Heart right ventricle (tissue), 16 donors: ENCODE measurements around the gene IFI44L. TPM values are rescaled to one million over a fixed set of nuclear protein-coding genes. Genes with fewer than 3 reads are reported as not detected.

Experiments used
- ATAC-seq, 8 donors: fragments of 200-7000 bp; cut with Tn5 transposase; one replicate each; pipeline ENCODE4 v1.9.1; 2020; ENCODE audit warnings: mild to moderate bottlenecking in 8 of 8, moderate library complexity in 8 of 8, moderate number of reproducible peaks in 1 of 8
- DNase-seq, 2 donors: peaks; one replicate each; pipeline ENCODE4 v3.0.0-alpha.2; 2020
- H3K27ac ChIP-seq, 10 donors: fragments of 200-600 bp; sonication (generic) in 2 of 10; one replicate each; pipeline versions ENCODE4 v1.5.0 to v1.8.0; 2020 to 2022; ENCODE audit warnings: mild to moderate bottlenecking in 3 of 10
- H3K27me3 ChIP-seq, 7 donors: fragments of 200-600 bp; one replicate each; pipeline ENCODE4 v1.8.0; 2021 to 2022; ENCODE audit warnings: mild to moderate bottlenecking in 2 of 7
- H3K36me3 ChIP-seq, 9 donors: fragments of 200-600 bp; sonication (generic) in 1 of 9; one replicate each; pipeline versions ENCODE4 v1.5.0 to v1.8.0; 2020 to 2022; ENCODE audit warnings: mild to moderate bottlenecking in 2 of 9
- H3K4me1 ChIP-seq, 9 donors: fragments of 200-600 bp; sonication (generic) in 1 of 9; one replicate each; pipeline versions ENCODE4 v1.5.0 to v1.8.0; 2020 to 2022; ENCODE audit warnings: mild to moderate bottlenecking in 4 of 9
- H3K4me3 ChIP-seq, 10 donors: fragments of 200-600 bp; sonication (generic) in 2 of 10; one replicate each; pipeline versions ENCODE4 v1.5.0 to v1.8.0; 2020 to 2022; ENCODE audit warnings: mild to moderate bottlenecking in 7 of 10, moderate library complexity in 2 of 10
- H3K9me3 ChIP-seq, 11 donors: fragments of 200-600 bp in 10 of 11; sonication (generic) in 2 of 11; one replicate each; pipeline versions ENCODE4 v1.5.0 to v1.8.0; 2013 to 2022; ENCODE audit warnings: mild to moderate bottlenecking in 2 of 11, control low read depth in 1 of 11, moderate library complexity in 1 of 11
- CTCF ChIP-seq, 9 donors: fragments of 200-600 bp; sonication (generic) in 2 of 9; IDR thresholded peaks; one replicate each; pipeline versions ENCODE4 v1.5.0 to v1.8.0; 2021 to 2022; ENCODE audit warnings: antibody characterized with exemption in 9 of 9, mild to moderate bottlenecking in 5 of 9, moderate library complexity in 1 of 9
- WGBS, 2 donors: extraction: QIAGEN DNeasy Blood & Tissue Kit; methylation state at CpG; one replicate each; pipeline ENCODE4 v1.1.7; 2013; ENCODE audit warnings: inconsistent platforms in 1 of 2; 5-methylcytosine and 5-hydroxymethylcytosine counted together
- intact Hi-C, 10 donors: fragments of 100-400 bp; cut with DNase I; formaldehyde crosslinking; loops; one replicate each; pipeline versions ENCODE4 v1.11.1 to v1.14.2; 2022
- long read RNA-seq, 3 donors: library from polyadenylated mRNA; unstranded; transcript quantifications; one replicate each; pipeline ENCODE4 v2.0.0, GENCODE V29; 2020 to 2021
- polyA plus RNA-seq, 2 donors: library from polyadenylated mRNA; stranded (reverse); fragments of 200-250 nt; gene quantifications; one replicate each; pipeline ENCODE4 v1.2.3, GENCODE V29; 2013
- total RNA-seq, 10 donors: library from RNA; stranded (reverse); fragmentation: NEBNext Ultra II Directional in 3 of 10; extraction: Animal tissue kit (Norgen Biotek cat#: 25700) in 3 of 10; gene quantifications; one replicate each; pipeline versions ENCODE4 v1.2.1 to v1.2.4, GENCODE V29; 2021 to 2023
- donor health status: Arrhythmogenic right ventricular cardiomyopathy.
- donor health status: ischemic (EF 13 %, LVEDD 7.1; RV severe dilation, severe dysfunction).
- donor health status: healthy with polysubstance abuse.
- donor health status: DM: no; HTN: yes; CAD: no.
- donor health status: DM: no; HTN: no; CAD: no.
- donor health status: ischemic (EF 25% LVEDD 6.9; RV normal size, moderate dysfunction).
- donor health status: ischemic (EF 25% LVEDD 5.7; RV mildly dilated, moderate dysfunction).
- donor health status: healthy.
- donor health status: DM: yes; HTN: yes; CAD: no.
- donor health status: Ischemic cardiomyopathy.
- donor health status: ischemic (EF 35%, LVEDD 5.7; RV mildly dilated, moderate dysfunction).
- donor health status: nonischemic (EF 11% LVEDD 7.7; RV severe dilation, severe dysfunction).
- donor health status: DM: yes; HTN: yes; CAD: no.
- donor health status: PGD.
- donor health status: ischemic (EF 29% LVEDD 5.4; RV normal size, mild dysfunction).
- donor health status: nonischemic (EF 23%, LVEDD 6.1; RV moderate dilation, normal function).

Gene IFI44L
- total RNA-seq (10 to 100 TPM in 6 of 10 donors, 1 to 10 TPM in 4; 8.1 to 47.7 (median 13.6) TPM), polyA plus RNA-seq (1 to 10 TPM; 3.0 to 7.6 TPM)
- long read RNA-seq, donor 1, full-length matches to known transcripts = 1 of 4 reads
- long read RNA-seq, donor 1, partial matches to known transcripts = 1 of 4 reads
- long read RNA-seq, donor 1, other reads (novel, unspliced or antisense) = 2 of 4 reads
- long read RNA-seq, donor 2, partial matches to known transcripts = 0 of 6 reads
- long read RNA-seq, donor 2, other reads (novel, unspliced or antisense) = 6 of 6 reads
- long read RNA-seq, donor 3, full-length matches to known transcripts = 18 of 24 reads
- long read RNA-seq, donor 3, partial matches to known transcripts = 0 of 24 reads
- long read RNA-seq, donor 3, other reads (novel, unspliced or antisense) = 6 of 24 reads

- peak within 1 kb of the TSS; percentile 7 to 65 (median 53) for H3K4me3 ChIP-seq
- H3K27me3 ChIP-seq = no peaks in the 10 kb centered on the region
- peaks cover 0 to 55% (median 27%) of the 10 kb centered on the region in 9 donors for H3K4me1 ChIP-seq
- H3K9me3 ChIP-seq = no peaks in the 10 kb centered on the region
- H3K36me3 ChIP-seq = no peaks in the 10 kb centered on the region
- H3K27ac ChIP-seq = peak within 1 kb of the TSS; percentile 49 to 89 (median 84)
- intact Hi-C loops = loop anchor here in 8 of 10 donors (2.0 to 10.0 kb wide), 7 partner anchors 31 to 485 kb away; no protein-coding TSS in a partner anchor
- no peak for TF ChIP-seq CTCF (IDR thresholded peaks at IDR 0.05)
- ATAC-seq (peak in 6 of 8 donors; percentile 31 to 72 (median 47)), DNase-seq (peak; percentile 18 to 57)
- WGBS, 2 donors = 32 to 46% methylated on average over 9 of the region's 9 CpGs
Measured at GRCh38 chr1:78619803-78620579, at the start of gene IFI44L. TSS of gene IFI44L (plus strand) at chr1:78620448. CDS start at chr1:78627916, 7,468 bp downstream.

- no peaks in the 10 kb centered on the region for H3K4me1 ChIP-seq
- H3K27ac ChIP-seq = no peak overlapping the region
- no peak for TF ChIP-seq CTCF (IDR thresholded peaks at IDR 0.05)
- no peak overlapping the region for H3K4me3 ChIP-seq
- no peaks in the 10 kb centered on the region for H3K9me3 ChIP-seq
- ATAC-seq (no peak), DNase-seq (no peak)
- no peaks in the 10 kb centered on the region for H3K27me3 ChIP-seq
- H3K36me3 ChIP-seq = no peaks in the 10 kb centered on the region
- WGBS, 2 donors = 45 to 52% methylated on average over 2 of the region's 2 CpGs
- intact Hi-C loops = no loop called here
Measured at GRCh38 chr1:78570539-78570938, 49.7 kb upstream of the IFI44L start.

- ATAC-seq (peak in 1 of 8 donors; percentile 22), DNase-seq (no peak)
- intact Hi-C loops = no loop called here
- H3K27me3 ChIP-seq = no peaks in the 10 kb centered on the region
- H3K4me3 ChIP-seq = no peak overlapping the region
- WGBS, 2 donors = 45 to 51% methylated on average over 9 of the region's 9 CpGs
- no peaks in the 10 kb centered on the region for H3K36me3 ChIP-seq
- no peak overlapping the region for H3K27ac ChIP-seq
- TF ChIP-seq CTCF (IDR thresholded peaks at IDR 0.05) = no peak
- H3K4me1 ChIP-seq = no peaks in the 10 kb centered on the region
- H3K9me3 ChIP-seq = no peaks in the 10 kb centered on the region
Measured at GRCh38 chr1:78577257-78578100, 42.8 kb upstream of the IFI44L start.

- Histone ChIP-seq H3K27me3 (no peaks in the 10 kb centered on the region), H3K36me3 (no peaks in the 10 kb centered on the region), H3K9me3 (no peaks in the 10 kb centered on the region), H3K4me3 (no peak overlapping the region), H3K27ac (no peak overlapping the region), H3K4me1 (no peaks in the 10 kb centered on the region)
- 74 to 75% methylated on average over 1 of the region's 1 CpG for WGBS, 2 donors
- TF ChIP-seq CTCF (IDR thresholded peaks at IDR 0.05) = no peak
- no peak for ATAC-seq
- intact Hi-C loops = no loop called here
- no peak for DNase-seq
Measured at GRCh38 chr1:78586572-78586971, 33.7 kb upstream of the IFI44L start.
